HEK293 (cell line): ENCODE data around the gene ALMS1.

Source experiments
- ZNF221 ChIP-seq: fragments of 450-650 bp; formaldehyde crosslinking; IDR thresholded peaks from 2 replicates; pipeline ENCODE4 v1.5.1; 2017; ENCODE audit warnings: missing biosample characterization, missing genetic modification characterization, borderline replicate concordance
- ZNF24 ChIP-seq: fragments of 450-650 bp; formaldehyde crosslinking; IDR thresholded peaks from 2 replicates; pipeline ENCODE4 v1.5.1; 2016; ENCODE audit warnings: missing biosample characterization, missing genetic modification characterization
- TF ChIP-seq, protein P1 (sequence below): fragments of 450-650 bp; formaldehyde crosslinking; IDR thresholded peaks from 2 replicates; pipeline ENCODE4 v1.5.1; 2016; ENCODE audit warnings: missing biosample characterization, missing genetic modification characterization
- TF ChIP-seq, protein P2 (sequence below): fragments of 450-650 bp; formaldehyde crosslinking; IDR thresholded peaks from 2 replicates; pipeline ENCODE4 v1.5.1; 2016; ENCODE audit warnings: missing biosample characterization, missing genetic modification characterization

DNA sequence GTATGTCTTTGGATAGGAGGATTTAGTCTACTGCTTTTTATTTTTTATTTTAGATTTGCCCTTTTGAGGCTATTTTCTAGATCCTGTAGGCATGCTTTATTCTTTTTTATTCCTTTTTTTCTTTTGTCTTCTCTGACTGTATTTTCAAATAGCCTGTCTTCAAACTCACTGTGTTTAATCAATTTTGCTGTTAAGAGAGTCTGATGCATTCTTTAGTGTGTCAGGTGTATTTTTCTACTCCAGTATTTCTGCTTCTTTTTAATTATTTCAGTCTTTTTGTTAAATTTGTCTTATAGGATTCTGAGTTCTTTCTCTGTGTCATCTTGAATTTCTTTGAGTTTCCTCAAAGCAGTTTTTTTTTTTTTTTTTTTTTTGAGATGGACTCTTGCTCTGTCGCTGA is 143.1 kb downstream of the ALMS1 start:
- TF ChIP-seq ZNF221 (tag by site-specific recombination): no peak
- TF ChIP-seq, protein P1, sequence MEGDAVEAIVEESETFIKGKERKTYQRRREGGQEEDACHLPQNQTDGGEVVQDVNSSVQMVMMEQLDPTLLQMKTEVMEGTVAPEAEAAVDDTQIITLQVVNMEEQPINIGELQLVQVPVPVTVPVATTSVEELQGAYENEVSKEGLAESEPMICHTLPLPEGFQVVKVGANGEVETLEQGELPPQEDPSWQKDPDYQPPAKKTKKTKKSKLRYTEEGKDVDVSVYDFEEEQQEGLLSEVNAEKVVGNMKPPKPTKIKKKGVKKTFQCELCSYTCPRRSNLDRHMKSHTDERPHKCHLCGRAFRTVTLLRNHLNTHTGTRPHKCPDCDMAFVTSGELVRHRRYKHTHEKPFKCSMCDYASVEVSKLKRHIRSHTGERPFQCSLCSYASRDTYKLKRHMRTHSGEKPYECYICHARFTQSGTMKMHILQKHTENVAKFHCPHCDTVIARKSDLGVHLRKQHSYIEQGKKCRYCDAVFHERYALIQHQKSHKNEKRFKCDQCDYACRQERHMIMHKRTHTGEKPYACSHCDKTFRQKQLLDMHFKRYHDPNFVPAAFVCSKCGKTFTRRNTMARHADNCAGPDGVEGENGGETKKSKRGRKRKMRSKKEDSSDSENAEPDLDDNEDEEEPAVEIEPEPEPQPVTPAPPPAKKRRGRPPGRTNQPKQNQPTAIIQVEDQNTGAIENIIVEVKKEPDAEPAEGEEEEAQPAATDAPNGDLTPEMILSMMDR (tag by site-specific recombination): no peak
- TF ChIP-seq ZNF24 (tag by site-specific recombination): no peak
- TF ChIP-seq, protein P2, sequence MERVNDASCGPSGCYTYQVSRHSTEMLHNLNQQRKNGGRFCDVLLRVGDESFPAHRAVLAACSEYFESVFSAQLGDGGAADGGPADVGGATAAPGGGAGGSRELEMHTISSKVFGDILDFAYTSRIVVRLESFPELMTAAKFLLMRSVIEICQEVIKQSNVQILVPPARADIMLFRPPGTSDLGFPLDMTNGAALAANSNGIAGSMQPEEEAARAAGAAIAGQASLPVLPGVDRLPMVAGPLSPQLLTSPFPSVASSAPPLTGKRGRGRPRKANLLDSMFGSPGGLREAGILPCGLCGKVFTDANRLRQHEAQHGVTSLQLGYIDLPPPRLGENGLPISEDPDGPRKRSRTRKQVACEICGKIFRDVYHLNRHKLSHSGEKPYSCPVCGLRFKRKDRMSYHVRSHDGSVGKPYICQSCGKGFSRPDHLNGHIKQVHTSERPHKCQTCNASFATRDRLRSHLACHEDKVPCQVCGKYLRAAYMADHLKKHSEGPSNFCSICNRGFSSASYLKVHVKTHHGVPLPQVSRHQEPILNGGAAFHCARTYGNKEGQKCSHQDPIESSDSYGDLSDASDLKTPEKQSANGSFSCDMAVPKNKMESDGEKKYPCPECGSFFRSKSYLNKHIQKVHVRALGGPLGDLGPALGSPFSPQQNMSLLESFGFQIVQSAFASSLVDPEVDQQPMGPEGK (tag by site-specific recombination): no peak
